HG02623 (cell line): ENCODE measurements around the gene RPS6KA2.
A peak's percentile ranks its signal among the peaks of the same experiment; 100 is the strongest.
"Not testable (repeated sequence)": the region's sequence is repeated elsewhere in the genome, so short reads cannot be mapped to it uniquely, and the experiment has no call there.

Experiments used
- ATAC-seq: cut with Tn5 transposase; IDR thresholded peaks from one replicate; pipeline ENCODE4 v1.9.1; 2021; ENCODE audit warnings: moderate library complexity; ENCODE audit not compliant: unreplicated experiment

RPS6KA2 gene

GRCh38 chr6:166558156-166559005 lies 68.7 kb downstream of the RPS6KA2 start:
- ATAC-seq: no peak

GRCh38 chr6:166556863-166557322 lies 70.2 kb downstream of the RPS6KA2 start:
- ATAC-seq: no peak

GRCh38 chr6:166556336-166556735 lies 70.7 kb downstream of the RPS6KA2 start:
- no peak for ATAC-seq

- no peak for ATAC-seq
Measured at GRCh38 chr6:166555086-166555485, 72.0 kb downstream of the RPS6KA2 start.

GRCh38 chr6:166554316-166554715 lies 72.7 kb downstream of the RPS6KA2 start:
- no peak for ATAC-seq

GRCh38 chr6:166553563-166554271 lies 73.3 kb downstream of the RPS6KA2 start:
- ATAC-seq: no peak

- no peak for ATAC-seq
Measured at GRCh38 chr6:166552600-166552999, 74.5 kb downstream of the RPS6KA2 start.

- ATAC-seq: no peak
Measured at GRCh38 chr6:166551754-166552495, 75.1 kb downstream of the RPS6KA2 start.

- ATAC-seq: no peak
Measured at GRCh38 chr6:166546653-166547052, 80.4 kb downstream of the RPS6KA2 start.

GRCh38 chr6:166545156-166546034 lies 81.7 kb downstream of the RPS6KA2 start:
- ATAC-seq: no peak

GRCh38 chr6:166544296-166544605 lies 82.8 kb downstream of the RPS6KA2 start:
- ATAC-seq: no peak

- ATAC-seq: no peak
Measured at GRCh38 chr6:166543603-166544295, 83.3 kb downstream of the RPS6KA2 start.

GRCh38 chr6:166542580-166542912 lies 84.5 kb downstream of the RPS6KA2 start:
- ATAC-seq: no peak

GRCh38 chr6:166541876-166542579 lies 85.0 kb downstream of the RPS6KA2 start:
- ATAC-seq: no peak

- peak; percentile 24 for ATAC-seq
Measured at GRCh38 chr6:166541366-166541765, 85.7 kb downstream of the RPS6KA2 start.

GRCh38 chr6:166540631-166541331 lies 86.3 kb downstream of the RPS6KA2 start:
- ATAC-seq: peak; percentile 92

GRCh38 chr6:166539543-166539942 lies 87.5 kb downstream of the RPS6KA2 start:
- no peak for ATAC-seq

- ATAC-seq: not testable (repeated sequence)
Measured at GRCh38 chr6:166539011-166539385, 88.1 kb downstream of the RPS6KA2 start.
